ENCODE data around the gene GDNF. TPM values are rescaled to one million over a fixed set of nuclear protein-coding genes. Genes with fewer than 3 reads are reported as not detected.
A peak's percentile ranks its signal among the peaks of the same experiment; 100 is the strongest.

The GDNF gene
- total RNA-seq, 4 donors from 2014 or later, result 0.10 to 0.80 (median 0.39) TPM

GRCh38 chr5:37776826-37777225 is 63.0 kb downstream of the GDNF start:
- intact Hi-C loops (cut with DNase I; ENCODE audit: low total_unique reads), result no loop called here
- H3K4me3 ChIP-seq (ENCODE audit: low read depth, poor library complexity, severe bottlenecking), result no peak overlapping the region
- DNase-seq (ENCODE audit: low spot score in 2 of 2), result peak in 1 of 2 donors; percentile 15
- TF ChIP-seq CTCF (IDR thresholded peaks at IDR 0.05) (no peak), POLR2A (IDR thresholded peaks at IDR 0.05) (no peak)
- WGBS, 2 donors, result 62 to 70% methylated on average over 7 of the region's 7 CpGs

DNA sequence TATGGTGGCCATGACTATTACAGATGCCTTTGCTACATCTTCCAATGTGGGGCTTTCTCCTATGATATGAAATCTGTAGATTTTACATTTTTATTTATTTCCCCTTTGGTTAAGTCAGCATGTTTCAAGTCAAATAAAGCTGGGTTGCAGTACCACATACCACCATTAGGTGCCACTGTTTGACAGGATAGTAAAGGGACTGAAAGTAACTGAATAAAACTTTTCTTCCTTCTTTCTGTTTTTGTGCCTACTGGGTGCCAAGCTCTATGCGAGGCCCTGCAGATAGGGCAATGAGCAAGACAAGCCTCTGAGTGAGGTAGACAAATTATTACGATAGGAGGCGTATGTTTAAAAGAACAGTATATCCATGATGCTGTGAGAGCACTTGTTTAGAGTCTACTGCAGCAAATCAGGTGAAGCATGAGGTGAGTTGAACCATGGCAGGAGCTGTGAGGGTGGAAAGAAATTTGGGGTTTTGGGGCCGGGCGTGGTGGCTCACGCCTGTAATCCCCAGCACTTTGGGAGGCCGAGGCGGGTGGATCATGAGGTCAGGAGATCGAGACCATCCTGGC is 64.8 kb downstream of the GDNF start:
- no peak for DNase-seq (ENCODE audit: low spot score in 2 of 2)
- H3K4me3 ChIP-seq (ENCODE audit: low read depth, poor library complexity, severe bottlenecking), result no peak overlapping the region
- intact Hi-C loops (cut with DNase I; ENCODE audit: low total_unique reads), result no loop called here
- 96 to 97% methylated on average over 9 of the region's 9 CpGs for WGBS, 2 donors
- TF ChIP-seq CTCF (IDR thresholded peaks at IDR 0.05) (no peak), POLR2A (IDR thresholded peaks at IDR 0.05) (no peak)

DNA sequence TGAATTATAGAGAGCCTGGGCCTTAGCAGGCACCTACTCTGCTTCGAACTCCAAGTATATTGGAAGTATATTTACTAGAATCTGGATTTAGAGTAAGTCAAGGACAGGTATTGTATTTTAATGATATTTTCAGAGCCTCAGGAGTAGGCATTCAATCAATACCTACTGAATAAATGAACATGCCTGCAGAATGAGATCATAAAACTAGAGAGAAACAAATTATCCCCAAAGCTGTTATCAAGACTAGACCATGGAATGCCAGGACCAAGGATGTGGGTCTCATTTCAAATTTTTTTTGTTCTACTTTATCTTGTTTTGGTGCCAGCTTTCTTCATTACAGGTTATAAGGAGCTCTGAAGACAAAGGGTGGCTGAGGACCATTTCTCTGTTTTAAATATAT is 66.0 kb downstream of the GDNF start:
- DNase-seq (ENCODE audit: low spot score in 2 of 2), result no peak
- TF ChIP-seq POLR2A (IDR thresholded peaks at IDR 0.05) (no peak), CTCF (IDR thresholded peaks at IDR 0.05) (no peak)
- intact Hi-C loops (cut with DNase I; ENCODE audit: low total_unique reads), result no loop called here
- 91 to 100% methylated on average over 1 of the region's 1 CpG for WGBS, 2 donors
- H3K4me3 ChIP-seq (ENCODE audit: low read depth, poor library complexity, severe bottlenecking), result no peak overlapping the region

DNA sequence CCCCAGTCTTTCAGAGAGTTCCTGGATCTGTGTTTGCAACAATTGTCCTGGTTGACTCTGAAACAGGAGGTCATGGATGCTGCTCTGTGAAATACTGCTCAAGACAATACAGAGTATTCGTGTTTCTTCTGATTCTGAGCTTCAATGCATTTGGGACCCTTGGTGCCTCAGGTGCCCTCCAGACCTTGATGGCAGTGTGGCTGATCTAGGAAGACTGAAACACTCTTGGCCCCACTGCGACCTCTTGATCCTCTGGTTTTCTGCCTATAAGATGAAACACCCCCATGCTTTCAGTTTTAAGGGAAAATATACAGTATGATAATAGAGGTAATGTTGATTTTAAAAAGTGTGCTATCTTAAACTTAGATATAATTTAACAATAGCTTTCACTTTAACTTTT is 67.6 kb downstream of the GDNF start:
- intact Hi-C loops (cut with DNase I; ENCODE audit: low total_unique reads), result no loop called here
- no peak for DNase-seq (ENCODE audit: low spot score in 2 of 2)
- 88 to 93% methylated on average over 2 of the region's 2 CpGs for WGBS, 2 donors
- TF ChIP-seq POLR2A (IDR thresholded peaks at IDR 0.05), result no peak
- TF ChIP-seq CTCF (IDR thresholded peaks at IDR 0.05), result no peak
- H3K4me3 ChIP-seq (ENCODE audit: low read depth, poor library complexity, severe bottlenecking), result no peak overlapping the region

DNA sequence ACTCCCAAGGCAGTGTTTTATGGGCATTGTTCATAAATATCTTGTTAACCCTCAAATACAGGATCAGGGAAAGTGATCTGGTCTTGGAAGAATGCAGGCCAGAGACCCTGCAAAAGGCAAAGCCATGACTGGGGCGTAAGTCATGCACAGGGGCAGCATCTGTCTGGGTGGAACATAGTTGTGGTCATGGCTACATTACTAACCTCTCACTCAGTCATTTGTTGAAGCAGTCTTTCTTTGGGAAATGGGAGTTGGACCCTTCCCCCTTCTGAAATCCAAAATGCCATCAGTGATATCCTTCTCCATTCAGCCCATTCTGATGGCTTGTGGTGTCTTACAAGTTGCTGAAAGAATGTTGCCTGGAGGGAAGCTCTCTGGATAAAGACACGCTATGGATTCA is 68.1 kb downstream of the GDNF start:
- 46 to 58% methylated on average over 2 of the region's 2 CpGs for WGBS, 2 donors
- intact Hi-C loops (cut with DNase I; ENCODE audit: low total_unique reads), result no loop called here
- H3K4me3 ChIP-seq (ENCODE audit: low read depth, poor library complexity, severe bottlenecking), result no peak overlapping the region
- no peak for DNase-seq (ENCODE audit: low spot score in 2 of 2)
- TF ChIP-seq POLR2A (IDR thresholded peaks at IDR 0.05) (no peak), CTCF (IDR thresholded peaks at IDR 0.05) (no peak)

DNA sequence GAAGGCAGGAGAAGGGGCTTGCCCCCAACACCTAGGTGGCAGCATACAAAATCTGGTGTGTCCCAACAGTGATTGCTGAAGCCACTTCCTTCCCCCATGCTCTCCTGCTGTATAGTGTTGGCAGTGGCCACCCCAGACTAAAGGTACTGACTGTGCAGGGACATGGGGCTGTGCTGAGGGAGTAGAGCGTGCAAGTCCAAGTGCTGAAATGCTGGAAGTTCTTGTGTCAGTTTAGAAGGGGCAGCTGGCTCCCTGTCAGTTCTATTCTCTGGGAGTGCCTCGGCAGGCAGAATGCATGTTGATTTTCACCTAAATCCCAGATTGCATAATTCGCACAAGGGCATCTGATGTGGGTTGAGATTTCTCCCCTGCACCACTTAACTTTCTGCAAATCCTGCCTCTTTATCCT is 68.6 kb downstream of the GDNF start:
- no peak for TF ChIP-seq POLR2A (IDR thresholded peaks at IDR 0.05)
- TF ChIP-seq CTCF (IDR thresholded peaks at IDR 0.05), result no peak
- WGBS, 2 donors, result 79 to 83% methylated on average over 3 of the region's 3 CpGs

More for the DNA sequence above, 68.6 kb downstream of the GDNF start:
- H3K4me3 ChIP-seq (ENCODE audit: low read depth, poor library complexity, severe bottlenecking), result no peak overlapping the region
- intact Hi-C loops (cut with DNase I; ENCODE audit: low total_unique reads), result no loop called here
- DNase-seq (ENCODE audit: low spot score in 2 of 2), result no peak

Data from lower leg skin (tissue), 4 donors.